ENCODE results near the gene NLRP6.

The NLRP6 gene

GRCh38 chr11:256952-257737 lies 21.1 kb upstream of the NLRP6 start:
- no peak for DNase-seq

- no peak for DNase-seq
Measured at GRCh38 chr11:257766-258493, 20.3 kb upstream of the NLRP6 start.

- DNase-seq, result no peak
Measured at GRCh38 chr11:259413-259812, 18.8 kb upstream of the NLRP6 start.

- no peak for DNase-seq
Measured at GRCh38 chr11:261624-262023, 16.6 kb upstream of the NLRP6 start.

- no peak for DNase-seq
Measured at GRCh38 chr11:266676-267439, 11.3 kb upstream of the NLRP6 start.

GRCh38 chr11:267491-267994 lies 10.7 kb upstream of the NLRP6 start:
- DNase-seq, result peak in 1 of 2 donors; percentile 21

DNA sequence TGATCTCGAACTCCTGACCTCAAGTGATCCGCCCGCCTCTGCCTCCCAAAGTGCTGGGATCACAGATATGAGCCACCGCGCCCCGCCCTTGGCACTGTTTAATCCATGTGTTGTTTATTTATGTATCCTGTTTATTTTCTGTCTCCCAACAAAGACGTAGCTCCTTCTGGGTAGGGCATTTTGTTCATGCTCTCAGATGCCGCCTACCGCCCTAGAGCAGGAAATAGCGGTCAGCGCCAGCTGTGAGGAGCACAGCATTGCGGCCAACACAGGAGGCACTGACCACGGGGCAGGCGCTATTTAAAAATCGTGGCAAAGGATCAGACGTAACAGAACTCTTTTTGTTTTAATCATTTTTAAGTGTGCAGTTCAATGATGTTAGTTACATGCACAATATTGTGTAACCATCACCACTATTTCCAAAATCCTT lies 9.5 kb upstream of the NLRP6 start:
- peak in 1 of 2 donors; percentile 18 for DNase-seq

DNA sequence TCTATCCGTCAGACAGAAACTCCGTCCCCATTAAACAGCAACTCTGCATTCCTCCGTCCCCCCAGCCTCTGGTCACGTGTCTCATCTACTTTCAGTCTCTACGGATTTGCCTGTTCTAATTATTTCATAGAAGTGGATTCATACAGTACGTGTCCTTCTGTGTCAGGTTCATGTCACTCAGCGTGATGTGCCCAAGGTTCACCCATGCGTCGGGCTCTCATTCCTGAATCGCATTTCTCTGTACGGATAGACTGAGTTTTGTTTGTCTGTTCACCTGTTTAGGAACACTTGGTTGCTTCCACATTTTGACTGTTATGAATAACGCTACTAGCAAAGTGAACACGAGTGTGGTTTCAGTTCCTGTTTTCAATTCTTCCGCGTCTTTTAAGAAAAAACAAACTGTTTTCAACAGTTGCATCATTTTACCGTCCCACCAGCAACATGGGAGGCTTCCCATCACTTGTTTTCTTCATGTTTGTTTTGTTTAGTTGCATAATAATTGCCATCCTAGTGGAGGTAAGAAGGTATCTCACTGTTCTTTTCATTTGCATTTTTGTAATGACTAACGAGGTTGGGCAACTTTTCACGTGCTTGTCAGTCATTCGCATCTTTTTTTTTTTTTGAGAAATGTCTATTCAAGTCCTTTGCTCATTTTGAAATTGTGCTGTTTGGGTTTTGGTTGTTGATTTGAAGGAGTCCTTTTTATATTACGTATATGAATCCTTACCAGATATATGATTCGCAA lies 8.9 kb upstream of the NLRP6 start:
- no peak for DNase-seq

GRCh38 chr11:270451-271318 lies 7.5 kb upstream of the NLRP6 start:
- no peak for DNase-seq

GRCh38 chr11:271319-271715 lies 6.9 kb upstream of the NLRP6 start:
- no peak for DNase-seq

DNA sequence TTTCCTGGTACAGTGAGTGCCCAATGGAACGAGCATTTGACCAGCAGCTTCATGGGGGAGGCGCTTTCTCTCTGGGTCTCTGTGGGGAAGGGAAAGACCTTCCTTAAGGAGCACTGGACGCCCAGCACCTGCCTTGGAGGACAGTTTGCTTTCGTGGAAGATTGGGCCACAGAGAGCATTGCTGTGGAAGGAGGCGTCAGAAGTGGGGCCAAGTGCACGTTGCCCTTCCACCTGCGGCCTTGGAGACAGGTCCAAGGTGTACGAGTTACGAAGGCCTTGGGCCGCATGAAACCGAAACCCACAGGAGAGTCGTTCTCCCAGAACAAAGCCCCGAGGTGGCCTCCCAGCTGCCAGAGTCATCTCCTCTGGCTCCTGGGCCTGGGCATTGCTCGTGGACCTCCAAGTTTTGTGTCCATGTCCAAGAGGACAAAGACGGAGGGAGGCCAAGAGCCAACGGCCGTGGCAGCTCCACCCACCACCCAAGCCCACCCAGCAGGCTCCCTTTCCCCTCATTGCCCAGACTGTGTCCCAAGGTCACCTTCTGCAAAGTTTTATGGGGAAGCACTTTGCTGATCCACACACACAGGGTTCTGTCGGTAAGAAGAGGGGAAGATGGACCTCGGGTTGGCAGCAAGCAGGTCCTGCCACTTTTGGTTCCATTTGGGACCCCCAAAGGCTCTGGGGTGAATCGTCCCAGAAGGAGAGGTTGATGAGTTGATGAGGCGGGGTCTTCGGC lies 5.8 kb upstream of the NLRP6 start:
- DNase-seq, result no peak

GRCh38 chr11:272931-273198 lies 5.3 kb upstream of the NLRP6 start:
- DNase-seq, result no peak

DNA sequence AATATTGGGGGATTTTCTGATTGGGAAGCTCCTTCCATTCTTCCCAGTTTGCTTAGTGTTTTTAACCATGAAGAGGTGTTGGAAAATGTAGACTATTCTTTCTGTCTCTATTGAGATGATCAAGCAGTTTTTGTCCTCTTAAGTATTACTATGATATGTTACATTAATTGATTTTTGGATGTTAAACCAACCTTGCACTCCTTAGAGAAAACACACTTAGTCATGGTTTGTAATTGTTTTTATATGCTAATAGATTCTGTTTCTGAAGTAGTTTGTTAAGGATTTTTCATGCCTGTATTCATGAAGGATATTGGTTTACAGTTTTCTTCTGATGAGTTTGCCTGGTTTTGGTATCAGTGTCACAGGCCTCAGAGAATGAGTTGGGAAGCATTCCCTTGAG lies 2.0 kb upstream of the NLRP6 start:
- DNase-seq, result no peak

- DNase-seq, result no peak
Measured at GRCh38 chr11:279040-279965, 1.1 kb downstream of the NLRP6 start.

- DNase-seq, result no peak
Measured at GRCh38 chr11:279966-280705, 1.9 kb downstream of the NLRP6 start.

- DNase-seq, result no peak
Measured at GRCh38 chr11:280706-281485, 2.7 kb downstream of the NLRP6 start.

DNA sequence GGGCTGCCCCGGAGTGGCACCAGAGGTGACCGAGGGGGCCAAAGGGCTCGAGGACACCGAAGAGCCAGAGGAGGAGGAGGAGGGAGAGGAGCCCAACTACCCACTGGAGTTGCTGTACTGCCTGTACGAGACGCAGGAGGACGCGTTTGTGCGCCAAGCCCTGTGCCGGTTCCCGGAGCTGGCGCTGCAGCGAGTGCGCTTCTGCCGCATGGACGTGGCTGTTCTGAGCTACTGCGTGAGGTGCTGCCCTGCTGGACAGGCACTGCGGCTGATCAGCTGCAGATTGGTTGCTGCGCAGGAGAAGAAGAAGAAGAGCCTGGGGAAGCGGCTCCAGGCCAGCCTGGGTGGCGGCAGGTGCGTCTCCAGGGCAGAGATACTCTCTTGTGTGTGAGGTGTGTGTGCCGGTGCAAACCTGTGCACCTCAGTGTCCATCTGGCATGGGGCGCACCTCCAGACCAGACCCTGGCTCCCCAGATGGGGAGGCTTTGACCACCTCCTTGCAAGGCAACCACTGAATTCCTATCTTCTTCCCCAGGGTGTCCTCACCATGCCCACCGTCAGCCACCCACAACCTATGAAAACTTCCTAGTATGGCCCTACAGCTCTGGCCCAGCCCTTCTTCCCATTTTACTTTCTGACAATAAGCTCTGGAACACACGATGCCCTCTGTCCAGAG lies 3.4 kb downstream of the NLRP6 start:
- no peak for DNase-seq

- DNase-seq, result no peak
Measured at GRCh38 chr11:282171-282570, 4.0 kb downstream of the NLRP6 start.
